ENCODE data around the gene GRIA2. TPM values are rescaled to one million over a fixed set of nuclear protein-coding genes. Genes with fewer than 3 reads are reported as not detected.

GRIA2 gene
- total RNA-seq, 1 donor from 2014 or later = 31.3 TPM

DNA sequence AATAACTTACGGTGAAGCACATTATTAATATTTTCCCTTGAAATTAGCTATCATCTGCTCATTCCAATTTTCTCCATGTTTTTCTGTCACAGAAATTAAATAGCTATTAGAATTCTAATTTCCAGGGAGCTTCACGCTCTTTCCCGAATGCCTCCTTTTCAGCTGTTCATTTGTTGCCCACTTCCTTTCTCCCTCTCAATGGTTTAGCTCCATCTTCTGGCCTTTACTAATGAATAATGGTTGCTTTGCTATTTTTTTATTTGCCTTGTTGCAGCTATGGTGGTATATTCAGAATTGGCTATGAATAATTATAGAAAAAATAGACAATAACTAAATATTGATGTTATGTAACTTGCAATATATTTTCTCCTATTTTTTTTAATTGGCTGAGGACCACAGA lies 70.5 kb downstream of the GRIA2 start:
- no peaks in the 10 kb centered on the region for H3K36me3 Mint-ChIP-seq (ENCODE audit: unreplicated experiment)
- no peak overlapping the region for H3K27ac Mint-ChIP-seq (ENCODE audit: unreplicated experiment)
- H3K27me3 Mint-ChIP-seq (ENCODE audit: unreplicated experiment) = peaks cover 3% of the 10 kb centered on the region
- no peaks in the 10 kb centered on the region for H3K9me3 Mint-ChIP-seq (ENCODE audit: unreplicated experiment)
- no peak overlapping the region for H3K4me3 Mint-ChIP-seq (ENCODE audit: unreplicated experiment)
- H3K4me1 Mint-ChIP-seq (ENCODE audit: unreplicated experiment) = peaks cover 2% of the 10 kb centered on the region
- TF ChIP-seq, protein P1, sequence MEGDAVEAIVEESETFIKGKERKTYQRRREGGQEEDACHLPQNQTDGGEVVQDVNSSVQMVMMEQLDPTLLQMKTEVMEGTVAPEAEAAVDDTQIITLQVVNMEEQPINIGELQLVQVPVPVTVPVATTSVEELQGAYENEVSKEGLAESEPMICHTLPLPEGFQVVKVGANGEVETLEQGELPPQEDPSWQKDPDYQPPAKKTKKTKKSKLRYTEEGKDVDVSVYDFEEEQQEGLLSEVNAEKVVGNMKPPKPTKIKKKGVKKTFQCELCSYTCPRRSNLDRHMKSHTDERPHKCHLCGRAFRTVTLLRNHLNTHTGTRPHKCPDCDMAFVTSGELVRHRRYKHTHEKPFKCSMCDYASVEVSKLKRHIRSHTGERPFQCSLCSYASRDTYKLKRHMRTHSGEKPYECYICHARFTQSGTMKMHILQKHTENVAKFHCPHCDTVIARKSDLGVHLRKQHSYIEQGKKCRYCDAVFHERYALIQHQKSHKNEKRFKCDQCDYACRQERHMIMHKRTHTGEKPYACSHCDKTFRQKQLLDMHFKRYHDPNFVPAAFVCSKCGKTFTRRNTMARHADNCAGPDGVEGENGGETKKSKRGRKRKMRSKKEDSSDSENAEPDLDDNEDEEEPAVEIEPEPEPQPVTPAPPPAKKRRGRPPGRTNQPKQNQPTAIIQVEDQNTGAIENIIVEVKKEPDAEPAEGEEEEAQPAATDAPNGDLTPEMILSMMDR (IDR thresholded peaks at IDR 0.05) = no peak
- no peak for DNase-seq (ENCODE audit: extremely low spot score, unreplicated experiment)

DNA sequence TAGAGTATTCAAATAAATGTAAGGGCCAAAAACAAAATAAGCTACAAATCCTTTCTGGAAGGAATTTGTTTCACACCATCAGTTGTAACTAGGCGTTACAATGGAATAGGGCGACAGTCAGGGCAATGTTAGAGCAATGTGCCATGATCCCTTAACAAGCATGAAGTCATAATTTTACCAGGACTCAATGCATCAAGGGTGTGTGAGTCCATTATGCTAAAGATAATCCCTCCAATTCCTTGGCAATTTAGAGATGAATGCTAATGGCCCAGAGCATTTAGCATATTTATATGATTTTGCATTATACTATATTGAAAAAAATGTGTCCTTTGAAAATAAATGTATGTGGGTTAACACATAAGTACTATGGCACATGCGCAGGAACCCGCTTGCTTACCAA lies 73.1 kb downstream of the GRIA2 start:
- Mint-ChIP-seq H3K36me3 (ENCODE audit: unreplicated experiment) (no peaks in the 10 kb centered on the region), H3K27ac (ENCODE audit: unreplicated experiment) (no peak overlapping the region), H3K4me3 (ENCODE audit: unreplicated experiment) (no peak overlapping the region), H3K9me3 (ENCODE audit: unreplicated experiment) (no peaks in the 10 kb centered on the region), H3K4me1 (ENCODE audit: unreplicated experiment) (peaks cover 2% of the 10 kb centered on the region), H3K27me3 (ENCODE audit: unreplicated experiment) (peaks cover 2% of the 10 kb centered on the region)
- DNase-seq (ENCODE audit: extremely low spot score, unreplicated experiment) = no peak
- TF ChIP-seq, protein P1 (IDR thresholded peaks at IDR 0.05) = no peak

DNA sequence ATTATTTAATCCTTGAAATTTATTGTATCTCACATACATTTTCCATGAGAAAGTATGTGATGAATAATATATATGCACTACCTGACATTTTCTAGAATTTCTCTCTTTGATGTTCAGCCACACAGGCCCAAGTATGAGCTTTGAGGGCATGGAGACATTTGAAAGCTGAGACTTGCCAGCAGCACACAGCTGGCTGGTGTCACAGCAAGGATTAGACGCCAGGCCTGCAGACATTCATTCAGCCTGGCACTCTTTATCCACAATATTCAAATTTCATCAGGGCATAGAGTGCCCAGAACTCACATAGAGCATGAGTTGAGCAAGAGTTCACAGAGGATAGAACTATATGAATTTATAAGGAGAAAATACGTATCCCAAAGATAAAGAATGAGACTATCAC lies 74.0 kb downstream of the GRIA2 start:
- DNase-seq (ENCODE audit: extremely low spot score, unreplicated experiment) = no peak
- TF ChIP-seq, protein P1 (IDR thresholded peaks at IDR 0.05) = no peak
- Mint-ChIP-seq H3K9me3 (ENCODE audit: unreplicated experiment) (no peaks in the 10 kb centered on the region), H3K27ac (ENCODE audit: unreplicated experiment) (no peak overlapping the region), H3K27me3 (ENCODE audit: unreplicated experiment) (peaks cover 2% of the 10 kb centered on the region), H3K36me3 (ENCODE audit: unreplicated experiment) (no peaks in the 10 kb centered on the region), H3K4me3 (ENCODE audit: unreplicated experiment) (no peak overlapping the region), H3K4me1 (ENCODE audit: unreplicated experiment) (peaks cover 2% of the 10 kb centered on the region)

DNA sequence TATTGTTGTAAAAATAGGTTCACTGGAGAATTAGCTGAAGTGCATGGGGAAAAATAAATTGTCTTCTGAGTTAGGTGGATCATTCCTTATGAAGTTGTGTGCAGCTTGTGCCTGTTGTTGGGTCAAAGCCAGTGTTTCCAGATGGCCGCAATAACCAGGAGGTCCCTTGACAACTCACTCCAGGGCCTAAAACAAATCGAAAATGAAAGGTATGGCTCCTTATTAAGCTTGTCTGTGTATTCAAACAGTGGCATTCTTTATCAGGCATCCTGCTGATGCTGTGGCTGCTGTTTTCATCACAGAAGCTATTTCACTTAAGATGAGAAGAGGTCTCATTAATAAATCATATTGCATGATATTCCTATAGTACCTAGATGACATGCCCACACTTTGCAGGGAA lies 80.2 kb downstream of the GRIA2 start:
- Mint-ChIP-seq H3K36me3 (ENCODE audit: unreplicated experiment) (no peaks in the 10 kb centered on the region), H3K4me1 (ENCODE audit: unreplicated experiment) (no peaks in the 10 kb centered on the region), H3K27ac (ENCODE audit: unreplicated experiment) (no peak overlapping the region), H3K27me3 (ENCODE audit: unreplicated experiment) (peaks cover 7% of the 10 kb centered on the region), H3K9me3 (ENCODE audit: unreplicated experiment) (no peaks in the 10 kb centered on the region), H3K4me3 (ENCODE audit: unreplicated experiment) (no peak overlapping the region)
- no peak for DNase-seq (ENCODE audit: extremely low spot score, unreplicated experiment)
- TF ChIP-seq, protein P1 (IDR thresholded peaks at IDR 0.05) = no peak

DNA sequence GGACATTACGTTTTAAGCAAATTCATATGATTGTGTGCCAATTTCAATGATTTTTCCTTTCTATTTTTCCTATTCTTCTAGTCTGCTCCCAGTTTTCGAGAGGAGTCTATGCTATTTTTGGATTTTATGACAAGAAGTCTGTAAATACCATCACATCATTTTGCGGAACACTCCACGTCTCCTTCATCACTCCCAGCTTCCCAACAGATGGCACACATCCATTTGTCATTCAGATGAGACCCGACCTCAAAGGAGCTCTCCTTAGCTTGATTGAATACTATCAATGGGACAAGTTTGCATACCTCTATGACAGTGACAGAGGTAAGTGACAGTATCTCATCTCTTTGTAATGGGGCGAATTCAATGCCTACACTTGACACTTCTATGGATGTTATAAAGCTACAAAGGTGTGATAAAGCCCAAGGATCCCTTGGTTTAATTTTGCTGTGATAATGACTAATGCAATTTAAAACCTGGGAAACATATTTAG lies 83.0 kb downstream of the GRIA2 start:
- no peak overlapping the region for H3K4me3 Mint-ChIP-seq (ENCODE audit: unreplicated experiment)
- no peaks in the 10 kb centered on the region for H3K36me3 Mint-ChIP-seq (ENCODE audit: unreplicated experiment)
- H3K27ac Mint-ChIP-seq (ENCODE audit: unreplicated experiment) = no peak overlapping the region

More for the DNA sequence above, 83.0 kb downstream of the GRIA2 start:
- no peaks in the 10 kb centered on the region for H3K9me3 Mint-ChIP-seq (ENCODE audit: unreplicated experiment)
- DNase-seq (ENCODE audit: extremely low spot score, unreplicated experiment) = no peak
- peaks cover 5% of the 10 kb centered on the region for H3K27me3 Mint-ChIP-seq (ENCODE audit: unreplicated experiment)
- TF ChIP-seq, protein P1 (IDR thresholded peaks at IDR 0.05) = no peak
- H3K4me1 Mint-ChIP-seq (ENCODE audit: unreplicated experiment) = no peaks in the 10 kb centered on the region

Measured in osteocyte (in vitro differentiated cells).